PFSK-1 (cell line): ENCODE measurements around the gene RPL22L1.

Experiments
- FOXP2 ChIP-seq: optimal IDR thresholded peaks from 2 replicates; pipeline ENCODE3; 2011; ENCODE audit warnings: borderline replicate concordance, control low read depth, inconsistent platforms; ENCODE audit not compliant: insufficient read depth; ENCODE audit errors: extremely low read length, extremely low read depth
- POLR2AphosphoS5 ChIP-seq: IDR thresholded peaks from 2 replicates; pipeline ENCODE4 v1.6.1; 2012; ENCODE audit warnings: low read depth, mild to moderate bottlenecking, control low read depth, low read length, moderate library complexity
- SIN3A ChIP-seq: IDR thresholded peaks from 2 replicates; pipeline ENCODE4 v1.6.1; 2012; ENCODE audit warnings: mild to moderate bottlenecking, low read length, moderate library complexity, borderline replicate concordance; ENCODE audit not compliant: insufficient read depth
- TAF1 ChIP-seq: IDR thresholded peaks from 2 replicates; pipeline ENCODE4 v1.6.1; 2012; ENCODE audit warnings: low read length, control low read depth, borderline replicate concordance; ENCODE audit not compliant: insufficient read depth
- TF ChIP-seq, protein P1 (sequence below), 2 experiments: IDR thresholded peaks; 2 replicates each; pipeline versions ENCODE4 v1.6.1 to v1.8.0; 2011 to 2012; ENCODE audit warnings: low read depth in 2 of 2, low read length in 2 of 2, control low read depth in 1 of 2, inconsistent platforms in 1 of 2, mild to moderate bottlenecking in 1 of 2, moderate library complexity in 1 of 2; ENCODE audit not compliant: insufficient read depth in 1 of 2

- TF ChIP-seq, protein P1, sequence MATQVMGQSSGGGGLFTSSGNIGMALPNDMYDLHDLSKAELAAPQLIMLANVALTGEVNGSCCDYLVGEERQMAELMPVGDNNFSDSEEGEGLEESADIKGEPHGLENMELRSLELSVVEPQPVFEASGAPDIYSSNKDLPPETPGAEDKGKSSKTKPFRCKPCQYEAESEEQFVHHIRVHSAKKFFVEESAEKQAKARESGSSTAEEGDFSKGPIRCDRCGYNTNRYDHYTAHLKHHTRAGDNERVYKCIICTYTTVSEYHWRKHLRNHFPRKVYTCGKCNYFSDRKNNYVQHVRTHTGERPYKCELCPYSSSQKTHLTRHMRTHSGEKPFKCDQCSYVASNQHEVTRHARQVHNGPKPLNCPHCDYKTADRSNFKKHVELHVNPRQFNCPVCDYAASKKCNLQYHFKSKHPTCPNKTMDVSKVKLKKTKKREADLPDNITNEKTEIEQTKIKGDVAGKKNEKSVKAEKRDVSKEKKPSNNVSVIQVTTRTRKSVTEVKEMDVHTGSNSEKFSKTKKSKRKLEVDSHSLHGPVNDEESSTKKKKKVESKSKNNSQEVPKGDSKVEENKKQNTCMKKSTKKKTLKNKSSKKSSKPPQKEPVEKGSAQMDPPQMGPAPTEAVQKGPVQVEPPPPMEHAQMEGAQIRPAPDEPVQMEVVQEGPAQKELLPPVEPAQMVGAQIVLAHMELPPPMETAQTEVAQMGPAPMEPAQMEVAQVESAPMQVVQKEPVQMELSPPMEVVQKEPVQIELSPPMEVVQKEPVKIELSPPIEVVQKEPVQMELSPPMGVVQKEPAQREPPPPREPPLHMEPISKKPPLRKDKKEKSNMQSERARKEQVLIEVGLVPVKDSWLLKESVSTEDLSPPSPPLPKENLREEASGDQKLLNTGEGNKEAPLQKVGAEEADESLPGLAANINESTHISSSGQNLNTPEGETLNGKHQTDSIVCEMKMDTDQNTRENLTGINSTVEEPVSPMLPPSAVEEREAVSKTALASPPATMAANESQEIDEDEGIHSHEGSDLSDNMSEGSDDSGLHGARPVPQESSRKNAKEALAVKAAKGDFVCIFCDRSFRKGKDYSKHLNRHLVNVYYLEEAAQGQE (IDR thresholded peaks at IDR 0.05; ENCODE audit: insufficient read depth in 1 of 2, low read depth in 2 of 2, low read length in 2 of 2) = no peak
- TF ChIP-seq POLR2AphosphoS5 (no peak), SIN3A (no peak), FOXP2 (no peak), TAF1 (no peak)
Measured at GRCh38 chr3:170848292-170848917, 21.6 kb downstream of the RPL22L1 start.
